Measurements from ENCODE around the gene LHFPL3.

GRCh38 chr7:104852386-104852785, 524.0 kb downstream of the LHFPL3 start:
- TF ChIP-seq EP300 (conservative IDR thresholded peaks at IDR 0.05; ENCODE audit: poor library complexity, severe bottlenecking) (no peak), CTCF (IDR thresholded peaks at IDR 0.05; ENCODE audit: poor library complexity, severe bottlenecking) (no peak), REST (IDR thresholded peaks at IDR 0.05; ENCODE audit: borderline replicate concordance) (no peak)
